ENCODE measurements around the gene EBI3. TPM values are rescaled to one million over a fixed set of nuclear protein-coding genes. Genes with fewer than 3 reads are reported as not detected.

EBI3 gene
- total and polyA plus RNA-seq, 2 donors (not counting 1 experiment from before 2014, with no cell fraction given): 11.9 to 15.6 TPM

DNA sequence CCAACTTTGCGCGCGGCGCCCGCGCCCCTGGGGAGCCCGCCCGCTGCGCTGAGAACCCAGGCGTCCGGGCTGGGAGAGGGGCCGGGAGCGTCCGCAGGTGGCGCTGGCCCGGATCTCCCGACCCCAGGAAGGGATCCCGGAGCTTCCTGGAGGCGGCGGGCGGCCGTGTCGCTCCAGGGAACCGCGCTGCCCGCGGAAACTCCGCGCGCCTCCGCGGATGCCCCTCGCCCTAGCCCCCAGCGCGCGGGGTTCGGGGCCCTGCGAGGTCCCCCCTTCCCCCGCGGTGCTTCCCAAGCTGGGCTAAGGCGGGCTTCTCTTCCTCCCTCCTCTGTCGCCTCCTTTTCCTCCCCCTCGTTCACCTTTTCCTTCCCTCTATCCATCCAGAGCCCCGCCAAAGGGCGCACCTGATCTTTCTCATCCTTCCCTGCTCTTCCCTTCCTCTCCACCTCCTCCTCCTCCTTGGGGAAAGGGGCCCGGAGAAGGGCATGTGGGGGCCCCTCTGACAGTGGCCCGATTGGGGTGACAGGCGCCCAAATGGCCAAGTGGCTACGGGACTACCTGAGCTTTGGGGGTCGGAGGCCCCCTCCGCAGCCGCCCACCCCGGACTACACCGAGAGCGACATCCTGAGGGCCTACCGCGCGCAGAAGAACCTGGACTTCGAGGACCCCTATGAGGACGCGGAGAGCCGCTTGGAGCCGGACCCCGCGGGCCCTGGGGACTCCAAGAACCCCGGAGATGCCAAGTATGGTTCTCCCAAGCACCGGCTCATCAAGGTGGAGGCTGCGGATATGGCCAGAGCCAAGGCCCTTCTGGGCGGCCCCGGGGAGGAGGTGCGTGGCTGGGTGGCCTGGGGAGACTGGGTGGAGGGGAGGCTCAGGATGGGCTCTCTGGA is 50.5 kb downstream of the EBI3 start:
- peaks cover 4% of the 10 kb centered on the region for H3K4me1 Mint-ChIP-seq
- H3K4me3 ChIP-seq (ENCODE audit: control extremely low read depth in 1 of 5, extremely low read depth in 1 of 5, insufficient read depth in 1 of 5, low read depth in 2 of 5, low read length in 4 of 5): no peak overlapping the region
- WGBS (ENCODE audit: insufficient coverage): 7% methylated on average over 71 of the region's 71 CpGs
- no peak overlapping the region for H3K4me3 Mint-ChIP-seq
- H3K27ac ChIP-seq (ENCODE audit: low read length in 2 of 2): no peak overlapping the region
- no peak overlapping the region for H3K27ac Mint-ChIP-seq
- peak overlapping the region; percentile 38 for H3K4me2 ChIP-seq (replicated peaks; ENCODE audit: low read depth, low read length, poor library complexity, severe bottlenecking)
- ATAC-seq (ENCODE audit: low read depth) (no peak), DNase-seq (no peak)
- peaks cover 4 to 8% of the 10 kb centered on the region in 2 donors for H3K4me1 ChIP-seq (ENCODE audit: control insufficient read depth in 2 of 2, insufficient read depth in 2 of 2, low read length in 2 of 2)
- H2AFZ ChIP-seq (ENCODE audit: insufficient read depth, low read depth, low read length, poor library complexity, severe bottlenecking): no peak overlapping the region
- no peak for TF ChIP-seq EZH2 (IDR thresholded peaks at IDR 0.05; ENCODE audit: borderline replicate concordance, insufficient read depth, low read depth, low read length, poor library complexity, severe bottlenecking)
- TF ChIP-seq, protein P1, sequence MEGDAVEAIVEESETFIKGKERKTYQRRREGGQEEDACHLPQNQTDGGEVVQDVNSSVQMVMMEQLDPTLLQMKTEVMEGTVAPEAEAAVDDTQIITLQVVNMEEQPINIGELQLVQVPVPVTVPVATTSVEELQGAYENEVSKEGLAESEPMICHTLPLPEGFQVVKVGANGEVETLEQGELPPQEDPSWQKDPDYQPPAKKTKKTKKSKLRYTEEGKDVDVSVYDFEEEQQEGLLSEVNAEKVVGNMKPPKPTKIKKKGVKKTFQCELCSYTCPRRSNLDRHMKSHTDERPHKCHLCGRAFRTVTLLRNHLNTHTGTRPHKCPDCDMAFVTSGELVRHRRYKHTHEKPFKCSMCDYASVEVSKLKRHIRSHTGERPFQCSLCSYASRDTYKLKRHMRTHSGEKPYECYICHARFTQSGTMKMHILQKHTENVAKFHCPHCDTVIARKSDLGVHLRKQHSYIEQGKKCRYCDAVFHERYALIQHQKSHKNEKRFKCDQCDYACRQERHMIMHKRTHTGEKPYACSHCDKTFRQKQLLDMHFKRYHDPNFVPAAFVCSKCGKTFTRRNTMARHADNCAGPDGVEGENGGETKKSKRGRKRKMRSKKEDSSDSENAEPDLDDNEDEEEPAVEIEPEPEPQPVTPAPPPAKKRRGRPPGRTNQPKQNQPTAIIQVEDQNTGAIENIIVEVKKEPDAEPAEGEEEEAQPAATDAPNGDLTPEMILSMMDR (IDR thresholded peaks at IDR 0.05): no peak
- CTCF ChIA-PET: no interaction called here
- peaks cover 10% of the 10 kb centered on the region for H3K27me3 Mint-ChIP-seq
- no peaks in the 10 kb centered on the region for H3K9me3 Mint-ChIP-seq (ENCODE audit: insufficient read depth)
- H4K20me1 ChIP-seq (ENCODE audit: control insufficient read depth, insufficient read depth, low read length, poor library complexity, severe bottlenecking): no peaks in the 10 kb centered on the region
- H3K36me3 ChIP-seq (replicated peaks in 1 of 2; ENCODE audit: control extremely low read depth in 1 of 2, control insufficient read depth in 1 of 2, extremely low read depth in 1 of 2, insufficient read depth in 2 of 2, low read length in 1 of 2): no peaks in the 10 kb centered on the region
- POLR2A ChIA-PET: no interaction called here
- intact Hi-C loops (cut with micrococcal nuclease): no loop called here
- H3K9ac ChIP-seq (ENCODE audit: low read length): no peak overlapping the region
- peaks cover 0 to 27% (median 4%) of the 10 kb centered on the region in 4 experiments for H3K27me3 ChIP-seq (replicated peaks in 1 of 4; ENCODE audit: control extremely low read depth in 1 of 4, control insufficient read depth in 3 of 4, insufficient read depth in 4 of 4, low read length in 3 of 4)
- H3K79me2 ChIP-seq (ENCODE audit: control insufficient read depth, insufficient read depth, low read length): no peaks in the 10 kb centered on the region
- H3K9me3 ChIP-seq (ENCODE audit: control extremely low read depth in 1 of 3, control insufficient read depth in 2 of 3, insufficient read depth in 1 of 3, low read length in 2 of 3): peaks cover 0 to 4% (median 0%) of the 10 kb centered on the region in 3 donors
